Measurements from ENCODE around the gene HIPK4. TPM values are rescaled to one million over a fixed set of nuclear protein-coding genes. Genes with fewer than 3 reads are reported as not detected.

Gene HIPK4
- total RNA-seq, 1 donor from 2014 or later: not detected

- no peak overlapping the region for H3K27ac ChIP-seq (ENCODE audit: low read depth, low read length)
- no peak overlapping the region for H2AFZ ChIP-seq (ENCODE audit: low read depth, low read length)
- H4K20me1 ChIP-seq (ENCODE audit: insufficient read depth, low read length): no peaks in the 10 kb centered on the region
- Mint-ChIP-seq H3K9me3 (ENCODE audit: unreplicated experiment) (no peaks in the 10 kb centered on the region), H3K36me3 (ENCODE audit: low read depth, unreplicated experiment) (peaks cover 25% of the 10 kb centered on the region), H3K27me3 (ENCODE audit: low read depth, unreplicated experiment) (no peaks in the 10 kb centered on the region), H3K4me3 (ENCODE audit: unreplicated experiment) (no peak overlapping the region), H3K27ac (ENCODE audit: unreplicated experiment) (no peak overlapping the region), H3K4me1 (ENCODE audit: low read depth, unreplicated experiment) (no peaks in the 10 kb centered on the region)
- H3K79me2 ChIP-seq (ENCODE audit: insufficient read depth, low read length): no peaks in the 10 kb centered on the region
- H3K9me3 ChIP-seq (ENCODE audit: insufficient read depth, low read depth, low read length): no peaks in the 10 kb centered on the region
- no peak overlapping the region for H3K4me2 ChIP-seq (ENCODE audit: low read length)
- no peaks in the 10 kb centered on the region for H3K36me3 ChIP-seq (ENCODE audit: insufficient read depth, low read length)
- H3K27me3 ChIP-seq (ENCODE audit: insufficient read depth, low read length): no peaks in the 10 kb centered on the region
- no peak overlapping the region for H3K9ac ChIP-seq (ENCODE audit: low read length)
- no peak for FAIRE-seq
- H3K4me3 ChIP-seq (ENCODE audit: insufficient read depth, low read depth, low read length): no peak overlapping the region
- H3K4me1 ChIP-seq (ENCODE audit: insufficient read depth, low read length): no peaks in the 10 kb centered on the region
- DNase-seq (ENCODE audit: low read depth): no peak
- TF ChIP-seq EZH2 (IDR thresholded peaks at IDR 0.05; ENCODE audit: insufficient read depth, low read length): no peak
- no peak for TF ChIP-seq CTCF (IDR thresholded peaks at IDR 0.05; ENCODE audit: insufficient read depth, low read depth, low read length)
These were observed 11.5 kb downstream of the HIPK4 start for GRCh38 chr19:40378509-40378908.

GRCh38 chr19:40377876-40378385 lies 12.1 kb downstream of the HIPK4 start:
- H3K27ac Mint-ChIP-seq (ENCODE audit: unreplicated experiment): peak overlapping the region; percentile 30
- Histone ChIP-seq H3K9me3 (ENCODE audit: insufficient read depth, low read depth, low read length) (no peaks in the 10 kb centered on the region), H2AFZ (ENCODE audit: low read depth, low read length) (no peak overlapping the region), H3K27me3 (ENCODE audit: insufficient read depth, low read length) (no peaks in the 10 kb centered on the region), H4K20me1 (ENCODE audit: insufficient read depth, low read length) (peaks cover 2% of the 10 kb centered on the region), H3K4me3 (ENCODE audit: insufficient read depth, low read depth, low read length) (no peak overlapping the region), H3K79me2 (ENCODE audit: insufficient read depth, low read length) (no peaks in the 10 kb centered on the region), H3K27ac (ENCODE audit: low read depth, low read length) (no peak overlapping the region), H3K4me2 (ENCODE audit: low read length) (no peak overlapping the region), H3K9ac (ENCODE audit: low read length) (no peak overlapping the region), H3K4me1 (ENCODE audit: insufficient read depth, low read length) (no peaks in the 10 kb centered on the region), H3K36me3 (ENCODE audit: insufficient read depth, low read length) (no peaks in the 10 kb centered on the region)
- peaks cover 26% of the 10 kb centered on the region for H3K36me3 Mint-ChIP-seq (ENCODE audit: low read depth, unreplicated experiment)
- H3K9me3 Mint-ChIP-seq (ENCODE audit: unreplicated experiment): no peaks in the 10 kb centered on the region
- no peak overlapping the region for H3K4me3 Mint-ChIP-seq (ENCODE audit: unreplicated experiment)
- H3K4me1 Mint-ChIP-seq (ENCODE audit: low read depth, unreplicated experiment): no peaks in the 10 kb centered on the region
- FAIRE-seq: no peak
- TF ChIP-seq CTCF (IDR thresholded peaks at IDR 0.05; ENCODE audit: insufficient read depth, low read depth, low read length) (no peak), EZH2 (IDR thresholded peaks at IDR 0.05; ENCODE audit: insufficient read depth, low read length) (no peak)
- no peaks in the 10 kb centered on the region for H3K27me3 Mint-ChIP-seq (ENCODE audit: low read depth, unreplicated experiment)
- DNase-seq (ENCODE audit: low read depth): no peak

- Mint-ChIP-seq H3K4me3 (ENCODE audit: unreplicated experiment) (no peak overlapping the region), H3K27me3 (ENCODE audit: low read depth, unreplicated experiment) (no peaks in the 10 kb centered on the region), H3K4me1 (ENCODE audit: low read depth, unreplicated experiment) (no peaks in the 10 kb centered on the region), H3K36me3 (ENCODE audit: low read depth, unreplicated experiment) (peaks cover 27% of the 10 kb centered on the region), H3K27ac (ENCODE audit: unreplicated experiment) (no peak overlapping the region), H3K9me3 (ENCODE audit: unreplicated experiment) (no peaks in the 10 kb centered on the region)
- Histone ChIP-seq H4K20me1 (ENCODE audit: insufficient read depth, low read length) (peaks cover 6% of the 10 kb centered on the region), H3K79me2 (ENCODE audit: insufficient read depth, low read length) (no peaks in the 10 kb centered on the region), H3K4me3 (ENCODE audit: insufficient read depth, low read depth, low read length) (no peak overlapping the region), H2AFZ (ENCODE audit: low read depth, low read length) (no peak overlapping the region), H3K4me1 (ENCODE audit: insufficient read depth, low read length) (no peaks in the 10 kb centered on the region), H3K9me3 (ENCODE audit: insufficient read depth, low read depth, low read length) (no peaks in the 10 kb centered on the region), H3K4me2 (ENCODE audit: low read length) (no peak overlapping the region), H3K9ac (ENCODE audit: low read length) (no peak overlapping the region), H3K27ac (ENCODE audit: low read depth, low read length) (no peak overlapping the region), H3K36me3 (ENCODE audit: insufficient read depth, low read length) (no peaks in the 10 kb centered on the region), H3K27me3 (ENCODE audit: insufficient read depth, low read length) (no peaks in the 10 kb centered on the region)
- no peak for FAIRE-seq
- TF ChIP-seq EZH2 (IDR thresholded peaks at IDR 0.05; ENCODE audit: insufficient read depth, low read length) (no peak), CTCF (IDR thresholded peaks at IDR 0.05; ENCODE audit: insufficient read depth, low read depth, low read length) (no peak)
- DNase-seq (ENCODE audit: low read depth): no peak
These were observed 13.6 kb downstream of the HIPK4 start for GRCh38 chr19:40376286-40376862.
